Hepatocyte (in vitro differentiated cells): Measurements from ENCODE around the gene NCR3LG1.

Source experiments
- CTCF ChIP-seq: fragments of 200-600 bp; sonication (generic); IDR thresholded peaks from 2 replicates; pipeline ENCODE4 v1.5.1; 2016; ENCODE audit warnings: antibody characterized with exemption, mild to moderate bottlenecking; ENCODE audit not compliant: poor library complexity
- EZH2 ChIP-seq: fragments of 200-600 bp; sonication (generic); IDR thresholded peaks from 2 replicates; pipeline ENCODE4 v1.6.1; 2016; ENCODE audit warnings: antibody characterized with exemption, mild to moderate bottlenecking, borderline replicate concordance
- EZH2phosphoT487 ChIP-seq: fragments of 200-600 bp; sonication (generic); IDR thresholded peaks from one replicate; pipeline ENCODE4 v1.6.1; 2018; ENCODE audit warnings: antibody characterized with exemption, mild to moderate bottlenecking, low read depth, moderate library complexity; ENCODE audit not compliant: unreplicated experiment, severe bottlenecking

GRCh38 chr11:17415523-17416104 lies 64.0 kb downstream of the NCR3LG1 start:
- TF ChIP-seq CTCF (no peak), EZH2phosphoT487 (no peak), EZH2 (no peak)
